DOHH2 (cell line): ENCODE data around the gene CDC37.

Experiments
- EZH2phosphoT487 ChIP-seq: fragments of 200-600 bp; sonication (generic); IDR thresholded peaks from 2 replicates; pipeline ENCODE4 v1.6.1; 2017; ENCODE audit warnings: borderline replicate concordance, mild to moderate bottlenecking, antibody characterized with exemption, low read length, moderate library complexity, mixed read lengths
- TF ChIP-seq, protein P1 (sequence below): fragments of 200-600 bp; sonication (generic); IDR thresholded peaks from one replicate; pipeline ENCODE4 v1.5.1; 2014; ENCODE audit warnings: antibody characterized with exemption, mild to moderate bottlenecking, low read depth, low read length; ENCODE audit not compliant: poor library complexity, severe bottlenecking

DNA sequence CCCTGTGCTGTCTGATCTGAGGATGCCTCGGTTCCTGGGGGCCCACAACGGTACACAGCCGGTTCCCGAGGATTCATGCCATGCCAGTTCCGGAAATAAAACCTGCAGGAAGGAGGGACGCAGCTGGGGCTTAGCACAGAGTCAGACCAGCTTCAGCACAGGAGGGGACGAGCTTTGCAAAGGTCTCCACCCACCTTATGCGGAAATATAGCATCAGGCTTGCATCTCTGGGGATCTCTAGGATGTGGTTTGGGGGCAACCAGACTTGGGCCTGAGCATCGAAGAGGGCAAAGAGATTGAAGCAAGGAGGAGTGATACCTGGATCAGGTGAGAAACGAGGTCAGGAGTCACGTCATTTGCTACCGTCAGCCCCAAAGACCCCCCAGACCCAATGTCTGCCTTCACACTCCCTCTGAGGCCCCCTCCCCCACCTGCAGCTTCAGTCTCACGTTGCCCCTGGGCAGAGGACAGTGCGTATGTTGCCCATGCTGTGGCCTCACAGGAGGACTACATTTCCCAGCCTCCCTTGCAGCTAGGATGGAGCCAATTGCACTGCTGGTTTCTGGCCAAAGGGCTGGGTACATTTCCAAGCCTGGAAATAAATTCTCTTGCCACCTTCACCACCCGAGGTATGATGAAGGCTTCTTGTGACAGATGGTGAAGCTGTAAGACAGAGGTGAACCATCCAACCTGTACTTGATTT is 35.1 kb downstream of the CDC37 start:
- TF ChIP-seq, protein P1, sequence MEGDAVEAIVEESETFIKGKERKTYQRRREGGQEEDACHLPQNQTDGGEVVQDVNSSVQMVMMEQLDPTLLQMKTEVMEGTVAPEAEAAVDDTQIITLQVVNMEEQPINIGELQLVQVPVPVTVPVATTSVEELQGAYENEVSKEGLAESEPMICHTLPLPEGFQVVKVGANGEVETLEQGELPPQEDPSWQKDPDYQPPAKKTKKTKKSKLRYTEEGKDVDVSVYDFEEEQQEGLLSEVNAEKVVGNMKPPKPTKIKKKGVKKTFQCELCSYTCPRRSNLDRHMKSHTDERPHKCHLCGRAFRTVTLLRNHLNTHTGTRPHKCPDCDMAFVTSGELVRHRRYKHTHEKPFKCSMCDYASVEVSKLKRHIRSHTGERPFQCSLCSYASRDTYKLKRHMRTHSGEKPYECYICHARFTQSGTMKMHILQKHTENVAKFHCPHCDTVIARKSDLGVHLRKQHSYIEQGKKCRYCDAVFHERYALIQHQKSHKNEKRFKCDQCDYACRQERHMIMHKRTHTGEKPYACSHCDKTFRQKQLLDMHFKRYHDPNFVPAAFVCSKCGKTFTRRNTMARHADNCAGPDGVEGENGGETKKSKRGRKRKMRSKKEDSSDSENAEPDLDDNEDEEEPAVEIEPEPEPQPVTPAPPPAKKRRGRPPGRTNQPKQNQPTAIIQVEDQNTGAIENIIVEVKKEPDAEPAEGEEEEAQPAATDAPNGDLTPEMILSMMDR: no peak
- TF ChIP-seq EZH2phosphoT487: no peak
